ENCODE results near the gene BACH2. TPM values are rescaled to one million over a fixed set of nuclear protein-coding genes. Genes with fewer than 3 reads are reported as not detected.

The BACH2 gene
- polyA plus RNA-seq (45.5 and 52.7 TPM in 2 replicates), polyA minus RNA-seq (144 and 154 TPM in 2 replicates)

- H3K9me2 ChIP-seq (ENCODE audit: insufficient read depth, low read length): no peaks in the 10 kb centered on the region
- TF ChIP-seq EZH2 (IDR thresholded peaks at IDR 0.05; ENCODE audit: borderline replicate concordance, insufficient read depth, low read length, poor library complexity, severe bottlenecking) (no peak), POLR2AphosphoS5 (IDR thresholded peaks at IDR 0.05) (peak; percentile 96), TAF1 (IDR thresholded peaks at IDR 0.05; ENCODE audit: low read depth) (peak; percentile 87), MXI1 (conservative IDR thresholded peaks at IDR 0.05; ENCODE audit: poor library complexity, severe bottlenecking) (peak; percentile 46), CTCF (IDR thresholded peaks at IDR 0.05; ENCODE audit: poor library complexity, severe bottlenecking) (peak; percentile 41), RAD21 (conservative IDR thresholded peaks at IDR 0.05) (peak; percentile 45), SMC3 (conservative IDR thresholded peaks at IDR 0.05; ENCODE audit: poor library complexity) (peak; percentile 29), EP300 (conservative IDR thresholded peaks at IDR 0.05; ENCODE audit: poor library complexity, severe bottlenecking) (peak; percentile 26)
- TF ChIP-seq, protein P1, sequence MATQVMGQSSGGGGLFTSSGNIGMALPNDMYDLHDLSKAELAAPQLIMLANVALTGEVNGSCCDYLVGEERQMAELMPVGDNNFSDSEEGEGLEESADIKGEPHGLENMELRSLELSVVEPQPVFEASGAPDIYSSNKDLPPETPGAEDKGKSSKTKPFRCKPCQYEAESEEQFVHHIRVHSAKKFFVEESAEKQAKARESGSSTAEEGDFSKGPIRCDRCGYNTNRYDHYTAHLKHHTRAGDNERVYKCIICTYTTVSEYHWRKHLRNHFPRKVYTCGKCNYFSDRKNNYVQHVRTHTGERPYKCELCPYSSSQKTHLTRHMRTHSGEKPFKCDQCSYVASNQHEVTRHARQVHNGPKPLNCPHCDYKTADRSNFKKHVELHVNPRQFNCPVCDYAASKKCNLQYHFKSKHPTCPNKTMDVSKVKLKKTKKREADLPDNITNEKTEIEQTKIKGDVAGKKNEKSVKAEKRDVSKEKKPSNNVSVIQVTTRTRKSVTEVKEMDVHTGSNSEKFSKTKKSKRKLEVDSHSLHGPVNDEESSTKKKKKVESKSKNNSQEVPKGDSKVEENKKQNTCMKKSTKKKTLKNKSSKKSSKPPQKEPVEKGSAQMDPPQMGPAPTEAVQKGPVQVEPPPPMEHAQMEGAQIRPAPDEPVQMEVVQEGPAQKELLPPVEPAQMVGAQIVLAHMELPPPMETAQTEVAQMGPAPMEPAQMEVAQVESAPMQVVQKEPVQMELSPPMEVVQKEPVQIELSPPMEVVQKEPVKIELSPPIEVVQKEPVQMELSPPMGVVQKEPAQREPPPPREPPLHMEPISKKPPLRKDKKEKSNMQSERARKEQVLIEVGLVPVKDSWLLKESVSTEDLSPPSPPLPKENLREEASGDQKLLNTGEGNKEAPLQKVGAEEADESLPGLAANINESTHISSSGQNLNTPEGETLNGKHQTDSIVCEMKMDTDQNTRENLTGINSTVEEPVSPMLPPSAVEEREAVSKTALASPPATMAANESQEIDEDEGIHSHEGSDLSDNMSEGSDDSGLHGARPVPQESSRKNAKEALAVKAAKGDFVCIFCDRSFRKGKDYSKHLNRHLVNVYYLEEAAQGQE (IDR thresholded peaks at IDR 0.05; ENCODE audit: borderline replicate concordance): no peak
- peaks cover 44% of the 10 kb centered on the region for H3K79me2 ChIP-seq (replicated peaks; ENCODE audit: insufficient read depth, low read length)
- H3K27ac ChIP-seq (ENCODE audit: low read length): peak within 1 kb of the TSS; percentile 90
- peaks cover 6% of the 10 kb centered on the region for H4K20me1 ChIP-seq (ENCODE audit: insufficient read depth)
- peak within 1 kb of the TSS; percentile 36 for H2AFZ ChIP-seq (ENCODE audit: low read depth, low read length)
- peaks cover 10% of the 10 kb centered on the region for H3F3A ChIP-seq (ENCODE audit: insufficient read depth, low read length, poor library complexity, severe bottlenecking)
- peak within 1 kb of the TSS; percentile 95 for H3K9ac ChIP-seq (ENCODE audit: low read length)
- H3K27me3 ChIP-seq (ENCODE audit: insufficient read depth, low read depth, low read length): no peaks in the 10 kb centered on the region
- H3K9me3 ChIP-seq (ENCODE audit: low read length): no peaks in the 10 kb centered on the region
- no peaks in the 10 kb centered on the region for H3K36me3 ChIP-seq (ENCODE audit: insufficient read depth, low read length)
- peak within 1 kb of the TSS; percentile 89 for H3K4me3 ChIP-seq (ENCODE audit: low read length)
- peak within 1 kb of the TSS; percentile 56 for H3K4me2 ChIP-seq (ENCODE audit: low read length)
Observed at GRCh38 chr6:90296341-90297114, at the start of gene BACH2. TSS of gene BACH2 (minus strand) at chr6:90296843. CDS start at chr6:90008844, 287,999 bp downstream.

DNA sequence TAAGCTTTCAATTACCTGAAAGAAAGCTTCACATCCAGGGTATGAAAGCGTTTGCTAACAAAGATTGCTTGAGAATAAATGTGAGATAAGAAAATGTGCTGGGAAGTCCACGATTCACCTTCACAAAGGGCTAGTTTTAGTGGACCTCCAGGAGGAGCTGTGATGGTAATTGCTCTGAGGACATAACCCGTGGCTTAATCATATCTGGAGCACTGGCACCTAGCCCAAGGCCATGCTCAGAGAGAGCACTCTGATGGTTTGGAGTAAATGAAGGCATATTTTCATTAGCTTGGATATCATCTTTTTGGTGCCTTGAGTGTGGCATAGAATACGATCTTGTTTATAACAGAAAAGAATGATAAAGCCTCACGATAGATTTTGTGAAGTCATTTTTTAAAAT is 46.9 kb upstream of the BACH2 start:
- Histone ChIP-seq H3K27me3 (ENCODE audit: insufficient read depth, low read depth, low read length) (no peaks in the 10 kb centered on the region), H3K9me3 (ENCODE audit: low read length) (no peaks in the 10 kb centered on the region), H4K20me1 (ENCODE audit: insufficient read depth) (no peaks in the 10 kb centered on the region), H3K9me2 (ENCODE audit: insufficient read depth, low read length) (no peaks in the 10 kb centered on the region), H3F3A (ENCODE audit: insufficient read depth, low read length, poor library complexity, severe bottlenecking) (no peaks in the 10 kb centered on the region), H3K27ac (ENCODE audit: low read length) (no peak overlapping the region), H3K4me2 (ENCODE audit: low read length) (no peak overlapping the region), H3K36me3 (ENCODE audit: insufficient read depth, low read length) (no peaks in the 10 kb centered on the region), H3K79me2 (replicated peaks; ENCODE audit: insufficient read depth, low read length) (no peaks in the 10 kb centered on the region), H3K9ac (ENCODE audit: low read length) (no peak overlapping the region), H3K4me3 (ENCODE audit: low read length) (no peak overlapping the region), H2AFZ (ENCODE audit: low read depth, low read length) (no peak overlapping the region)
- TF ChIP-seq TAF1 (IDR thresholded peaks at IDR 0.05; ENCODE audit: low read depth): no peak
- TF ChIP-seq POLR2AphosphoS5 (IDR thresholded peaks at IDR 0.05): no peak
- TF ChIP-seq CTCF (IDR thresholded peaks at IDR 0.05; ENCODE audit: poor library complexity, severe bottlenecking): no peak
- no peak for TF ChIP-seq SMC3 (conservative IDR thresholded peaks at IDR 0.05; ENCODE audit: poor library complexity)
- no peak for TF ChIP-seq EZH2 (IDR thresholded peaks at IDR 0.05; ENCODE audit: borderline replicate concordance, insufficient read depth, low read length, poor library complexity, severe bottlenecking)
- TF ChIP-seq RAD21 (conservative IDR thresholded peaks at IDR 0.05): no peak
- no peak for TF ChIP-seq MXI1 (conservative IDR thresholded peaks at IDR 0.05; ENCODE audit: poor library complexity, severe bottlenecking)
- TF ChIP-seq, protein P1 (IDR thresholded peaks at IDR 0.05; ENCODE audit: borderline replicate concordance): no peak
- TF ChIP-seq EP300 (conservative IDR thresholded peaks at IDR 0.05; ENCODE audit: poor library complexity, severe bottlenecking): no peak
